Measurements from ENCODE around the gene WWTR1.

The WWTR1 gene

GRCh38 chr3:149654188-149654601, 3.6 kb downstream of the WWTR1 start:
- DNase-seq: no peak

GRCh38 chr3:149653564-149653963, 4.3 kb downstream of the WWTR1 start:
- DNase-seq: no peak

GRCh38 chr3:149653136-149653535, 4.7 kb downstream of the WWTR1 start:
- DNase-seq: no peak

DNA sequence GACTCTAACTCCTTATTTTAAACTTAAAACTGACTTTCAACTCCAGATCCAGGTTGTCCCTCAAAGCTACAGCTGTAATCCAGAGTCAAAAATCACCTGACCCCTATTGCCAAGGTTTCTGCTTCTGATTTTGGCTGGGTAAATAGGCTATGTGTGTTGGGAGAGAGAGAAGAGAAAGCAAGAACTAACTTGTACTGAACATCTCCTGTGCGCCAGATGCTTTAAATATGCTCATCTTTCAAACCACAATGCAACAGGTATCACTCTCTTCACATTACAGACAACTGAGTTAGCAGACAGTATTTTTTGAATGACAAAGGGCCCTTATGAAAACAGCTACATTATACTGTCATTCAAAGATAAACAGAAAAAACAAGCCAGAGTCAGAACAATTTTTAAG, 7.0 kb downstream of the WWTR1 start:
- DNase-seq: no peak

DNA sequence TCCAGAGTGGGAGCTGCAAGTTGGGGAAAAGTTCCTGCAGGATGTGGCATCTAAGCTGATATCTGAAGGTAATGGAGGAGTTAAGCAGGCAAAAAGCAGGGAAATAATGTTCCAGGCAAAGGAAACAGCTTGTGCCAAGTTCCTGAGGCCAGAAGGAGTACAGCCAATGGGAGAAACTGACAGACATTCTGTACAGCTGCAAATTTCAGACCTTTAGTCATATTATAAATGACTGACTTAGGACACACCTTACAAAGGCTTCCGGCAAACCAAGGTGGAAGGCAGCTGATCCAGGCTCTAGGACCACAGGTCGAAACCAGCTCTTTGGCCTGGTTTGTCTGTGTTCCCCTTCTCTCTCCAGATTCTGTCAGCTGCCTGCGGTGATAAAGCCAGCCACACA, 9.3 kb downstream of the WWTR1 start:
- DNase-seq: no peak

GRCh38 chr3:149647812-149648211, 10.0 kb downstream of the WWTR1 start:
- DNase-seq: no peak

GRCh38 chr3:149647285-149647684, 10.5 kb downstream of the WWTR1 start:
- DNase-seq: no peak

DNA sequence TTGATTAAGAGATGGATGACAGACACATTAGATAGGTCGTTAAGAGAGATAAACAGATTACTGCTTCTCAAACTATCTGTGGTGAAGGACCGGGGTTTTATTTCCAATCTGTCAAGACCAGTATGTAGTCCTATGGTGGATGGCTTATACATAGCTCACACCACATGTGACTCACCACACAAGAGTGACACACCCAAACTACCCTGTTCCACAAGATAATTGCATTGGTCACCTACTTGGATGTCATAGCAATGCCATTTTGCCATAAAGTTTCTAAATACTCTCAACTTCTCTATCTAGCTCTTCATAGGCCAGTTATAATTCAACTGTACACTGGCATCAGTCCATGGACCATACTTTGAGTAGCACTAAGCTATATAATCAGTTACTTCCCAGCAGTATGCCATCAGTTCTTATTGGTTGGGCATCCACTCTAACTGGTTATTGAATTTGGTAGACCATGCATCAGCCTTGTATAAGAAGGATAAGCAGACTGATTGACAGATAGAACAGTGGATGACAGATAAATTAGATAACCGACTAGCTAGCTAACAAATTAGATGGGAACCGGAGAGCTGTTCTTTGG, 11.6 kb downstream of the WWTR1 start:
- no peak for DNase-seq

DNA sequence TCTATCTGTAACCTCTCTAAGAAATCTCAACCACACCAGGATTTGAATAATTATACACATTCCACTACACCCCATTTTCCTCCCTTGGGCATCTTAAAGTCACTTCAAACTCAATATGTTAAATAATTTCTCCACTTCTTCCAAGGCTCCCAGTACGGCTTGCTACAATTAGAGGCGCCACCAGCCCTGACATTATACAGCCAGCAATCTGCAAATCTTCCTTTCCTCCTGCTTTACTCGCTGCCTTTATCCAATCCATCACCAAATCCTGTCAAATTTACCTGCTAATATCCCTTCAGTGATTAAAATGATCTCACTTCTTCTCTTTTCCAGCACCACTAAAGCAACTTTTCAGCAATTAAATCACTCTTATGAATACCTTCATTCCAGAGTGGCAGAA, 13.9 kb downstream of the WWTR1 start:
- no peak for DNase-seq

DNA sequence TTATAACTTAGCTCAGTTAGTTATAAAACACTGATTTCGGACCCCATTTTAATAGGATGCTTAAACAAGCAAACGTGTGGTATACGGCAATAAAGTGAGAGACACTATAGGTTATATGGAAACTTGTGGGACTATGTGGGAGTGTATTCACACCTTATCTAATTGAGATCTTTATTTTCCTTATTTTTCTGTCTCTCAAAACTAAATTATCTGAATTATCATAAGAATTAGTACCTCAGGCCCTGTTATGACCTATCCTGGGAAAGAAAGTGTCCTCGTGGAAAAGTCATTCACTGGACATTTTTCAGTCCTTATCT, 14.4 kb downstream of the WWTR1 start:
- DNase-seq: no peak

DNA sequence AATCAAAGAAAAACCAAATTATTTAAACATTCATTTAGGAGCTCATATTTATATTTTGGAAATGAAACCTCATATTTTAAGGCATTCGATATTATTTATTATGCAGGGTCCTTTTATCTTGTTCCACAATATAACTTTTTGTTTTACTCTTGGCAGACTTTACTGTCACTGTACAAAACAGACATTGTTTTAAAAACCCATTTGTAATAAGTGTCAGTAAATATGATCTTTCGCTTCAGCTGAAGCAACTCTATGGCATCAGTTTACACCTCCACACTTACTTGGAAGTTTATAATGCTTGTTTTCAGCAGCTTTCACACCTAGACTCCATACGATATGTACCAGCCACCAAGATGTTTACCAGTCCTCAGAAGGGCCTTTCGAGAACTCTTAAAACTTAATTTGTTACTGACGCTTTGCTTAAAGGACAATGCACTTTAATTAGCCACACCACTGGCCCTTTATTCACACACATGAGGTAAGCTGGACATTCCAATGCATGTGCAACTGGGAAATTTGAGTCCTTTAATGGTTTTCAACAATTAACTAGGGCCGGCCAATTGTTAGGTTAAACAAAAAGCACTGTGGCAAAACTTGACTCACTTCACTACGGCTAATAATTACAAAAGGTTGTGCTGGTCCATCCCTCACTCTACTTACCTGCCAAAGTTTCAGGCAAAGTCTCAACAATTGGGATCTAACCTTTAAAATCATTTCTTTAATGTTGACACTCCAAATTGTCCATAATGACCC, 16.7 kb downstream of the WWTR1 start:
- no peak for DNase-seq

DNA sequence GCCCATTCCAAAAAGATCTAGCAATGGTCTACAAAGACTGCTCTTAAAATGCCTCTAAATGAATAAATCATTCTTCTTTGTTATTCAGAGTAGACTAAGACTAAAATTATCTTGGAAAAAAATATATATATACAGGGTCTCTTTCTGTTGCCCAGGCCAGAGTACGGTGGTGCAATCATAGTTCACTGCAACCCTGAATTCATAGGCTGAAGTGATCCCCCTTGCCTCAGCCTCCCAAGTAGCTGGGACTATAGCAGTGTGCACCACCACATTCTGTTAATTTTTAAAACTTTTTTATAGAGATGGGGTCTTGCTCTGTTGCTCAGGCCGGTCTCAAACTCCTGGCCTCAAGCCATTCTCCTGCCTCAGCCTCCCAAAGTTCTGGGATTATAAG, 18.7 kb downstream of the WWTR1 start:
- DNase-seq: no peak

DNA sequence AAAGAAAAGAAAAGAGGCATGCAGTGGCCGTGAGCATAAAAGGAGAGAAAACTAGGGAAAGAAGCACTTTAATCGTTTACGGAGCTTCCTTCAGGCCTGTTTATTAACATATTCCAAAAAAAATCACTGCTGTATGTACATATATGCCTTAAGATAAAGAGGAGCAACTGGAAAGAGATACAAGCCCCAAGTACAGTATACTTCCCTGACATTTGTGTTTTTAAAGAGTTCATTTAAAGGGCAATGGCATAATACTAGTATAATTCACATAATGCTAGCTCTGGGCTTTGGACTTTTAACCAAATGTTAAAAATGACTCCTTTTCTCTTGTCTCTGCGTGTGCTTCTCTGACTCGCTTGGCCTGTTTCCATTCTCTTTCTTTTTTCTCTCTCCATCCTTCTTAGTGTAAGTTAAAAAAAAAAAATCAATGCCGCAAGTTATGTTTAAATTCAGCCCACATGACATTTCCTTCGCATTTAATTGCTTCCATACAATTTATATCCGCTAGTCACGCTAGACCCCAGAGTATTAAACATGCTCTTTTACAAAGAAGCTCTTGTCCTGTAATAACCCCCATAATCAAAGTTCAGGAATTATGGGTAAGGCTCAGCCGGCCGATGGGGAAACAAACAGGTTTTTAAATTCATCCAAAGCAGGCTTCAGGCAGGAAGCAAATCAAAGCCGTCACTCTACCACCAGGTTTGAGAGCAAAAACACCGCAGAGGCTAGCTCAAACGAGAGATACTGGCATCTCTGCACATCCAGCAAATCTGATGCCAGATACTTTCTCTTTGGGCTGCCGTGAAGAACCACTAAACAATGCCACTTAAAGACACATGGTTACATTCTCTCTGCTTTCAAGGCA, 19.4 kb downstream of the WWTR1 start:
- DNase-seq: no peak

DNA sequence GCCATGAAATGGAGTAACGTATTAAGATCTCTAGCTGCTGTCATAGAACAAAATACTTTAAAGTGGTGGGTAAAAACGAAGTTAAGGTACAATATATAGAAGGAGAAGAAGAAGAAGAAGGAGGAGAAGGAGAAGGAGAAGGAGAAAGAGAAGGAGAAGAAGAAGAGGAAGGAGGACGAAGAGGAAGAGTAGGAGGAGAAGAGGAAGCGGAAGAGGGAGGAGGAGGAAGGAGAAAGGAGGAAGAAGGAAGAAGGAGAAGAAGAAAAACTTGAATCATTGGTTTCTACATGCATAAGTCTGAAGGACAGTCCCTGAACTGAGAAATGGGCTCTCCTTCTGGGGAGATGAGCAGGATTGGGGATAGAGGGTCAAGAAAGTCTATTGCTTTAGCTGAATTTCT, 22.4 kb downstream of the WWTR1 start:
- DNase-seq: no peak

GRCh38 chr3:149634573-149634972, 23.3 kb downstream of the WWTR1 start:
- DNase-seq: no peak

DNA sequence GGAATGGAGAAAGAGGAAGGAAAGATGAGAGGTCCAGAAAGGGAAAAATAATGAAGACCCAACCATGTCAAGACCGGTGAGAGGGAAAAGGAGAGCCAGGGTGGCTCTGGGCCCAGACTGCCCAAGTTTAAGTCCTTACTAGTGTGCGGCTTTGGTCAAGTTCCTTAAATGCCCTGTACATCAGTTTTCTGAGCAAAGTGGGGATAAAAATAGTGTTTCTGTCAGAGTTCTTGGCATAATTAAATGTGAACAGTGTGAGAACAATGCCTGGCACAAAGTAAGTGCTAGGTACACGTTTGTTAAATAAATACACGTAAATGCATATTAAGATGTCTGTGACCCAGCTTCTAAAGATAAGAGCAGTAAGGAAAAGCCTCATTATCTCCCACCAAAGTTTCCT, 23.8 kb downstream of the WWTR1 start:
- DNase-seq: no peak

DNA sequence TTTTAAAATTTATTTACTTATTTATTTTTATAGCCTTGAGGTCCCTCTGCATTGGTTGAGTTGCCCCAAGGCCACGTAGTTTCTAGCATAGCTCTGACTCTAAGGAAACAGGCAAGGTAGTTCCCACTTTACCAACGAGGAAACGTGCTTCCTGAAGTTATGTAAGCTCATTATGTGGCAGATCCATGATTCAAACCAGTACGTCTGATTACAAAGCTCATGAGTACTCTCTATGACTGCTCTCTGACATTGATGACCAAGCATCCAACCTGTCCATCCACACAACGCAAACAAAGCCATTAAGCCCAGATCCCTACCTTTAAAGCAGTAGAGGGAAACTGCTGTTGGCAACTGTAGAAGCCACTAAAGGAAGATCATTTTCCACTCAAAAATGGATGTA, 25.6 kb downstream of the WWTR1 start:
- DNase-seq: no peak

GRCh38 chr3:149630806-149631205, 27.0 kb downstream of the WWTR1 start:
- DNase-seq: no peak

- no peak for DNase-seq
These were observed 28.7 kb downstream of the WWTR1 start for GRCh38 chr3:149628957-149629670.

DNA sequence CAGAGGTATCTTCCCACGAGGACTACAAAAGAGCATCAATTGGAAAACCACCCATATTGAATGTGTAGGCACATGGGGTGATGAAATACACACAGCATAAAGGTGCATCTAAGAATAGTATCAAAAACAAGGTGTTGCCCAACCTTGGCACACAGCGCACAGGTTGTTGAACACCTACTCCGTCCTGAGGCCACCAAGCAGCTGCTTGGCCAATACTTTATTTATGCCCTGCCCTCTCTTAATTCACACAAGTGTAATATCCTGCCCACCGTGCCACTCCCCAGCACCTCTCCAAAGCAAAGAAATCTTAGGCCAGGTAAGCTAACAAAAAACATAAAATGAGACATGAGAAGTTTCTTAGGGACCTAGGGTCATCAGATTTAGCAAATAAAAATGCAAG, 31.2 kb downstream of the WWTR1 start:
- DNase-seq: no peak

- DNase-seq: no peak
These were observed 32.0 kb downstream of the WWTR1 start for GRCh38 chr3:149625795-149626194.

DNA sequence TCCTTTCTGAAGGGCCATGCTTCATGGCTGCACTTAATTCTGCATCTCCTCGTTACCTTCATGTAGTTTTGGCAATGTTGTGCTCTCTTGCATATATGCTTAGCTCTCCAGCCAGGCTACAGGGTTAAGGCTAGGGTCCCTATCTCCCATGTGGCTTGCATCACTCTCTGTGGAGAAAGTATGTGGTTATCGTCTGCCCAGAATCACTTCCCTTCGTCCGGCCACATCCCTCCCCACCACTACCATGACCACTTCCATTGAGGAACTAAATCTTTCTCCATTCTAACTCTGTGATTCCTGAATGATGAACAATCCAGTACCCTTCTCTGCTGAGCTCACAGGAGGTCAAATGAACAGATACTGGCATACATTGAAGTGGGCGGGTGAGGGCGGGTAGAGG, 34.0 kb downstream of the WWTR1 start:
- DNase-seq: no peak

- no peak for DNase-seq
These were observed 36.4 kb downstream of the WWTR1 start for GRCh38 chr3:149621218-149622005.
